Trophoblast cell (in vitro differentiated cells and primary cell): ENCODE data around the gene DMRTC2.

Experiments
- DNase-seq, 2 donors: peaks; one replicate each; pipeline ENCODE4 v3.0.0-alpha.2; 2016
- H2AFZ ChIP-seq: 2 replicates; pipeline ENCODE4 v1.6.1; 2013; ENCODE audit warnings: low read length, moderate library complexity, mild to moderate bottlenecking; ENCODE audit not compliant: insufficient read depth, poor library complexity
- H2AK5ac ChIP-seq: 2 replicates; pipeline ENCODE4 v1.6.1; 2013; ENCODE audit warnings: mild to moderate bottlenecking, low read length
- H2BK120ac ChIP-seq: 2 replicates; pipeline ENCODE4 v1.6.1; 2013; ENCODE audit warnings: low read length, mild to moderate bottlenecking, moderate library complexity; ENCODE audit not compliant: insufficient read depth, poor library complexity
- H2BK12ac ChIP-seq: 2 replicates; pipeline ENCODE4 v1.6.1; 2013; ENCODE audit warnings: mild to moderate bottlenecking, low read length, moderate library complexity
- H2BK5ac ChIP-seq: 2 replicates; pipeline ENCODE4 v1.6.1; 2013; ENCODE audit warnings: low read length, low read depth, moderate library complexity, mild to moderate bottlenecking; ENCODE audit not compliant: poor library complexity
- H3K14ac ChIP-seq: 2 replicates; pipeline ENCODE4 v1.6.1; 2013; ENCODE audit warnings: mild to moderate bottlenecking, low read length
- H3K18ac ChIP-seq: 2 replicates; pipeline ENCODE4 v1.6.1; 2013; ENCODE audit warnings: mild to moderate bottlenecking, low read length
- H3K23ac ChIP-seq: 2 replicates; pipeline ENCODE4 v1.6.1; 2013; ENCODE audit warnings: low read length
- H3K27ac ChIP-seq: 2 replicates; pipeline ENCODE4 v1.5.1; 2013; ENCODE audit warnings: low read depth, mild to moderate bottlenecking, inconsistent platforms, low read length, moderate library complexity
- H3K27me3 ChIP-seq: 2 replicates; pipeline ENCODE4 v1.6.1; 2013; ENCODE audit warnings: inconsistent platforms, mild to moderate bottlenecking, low read length, moderate library complexity; ENCODE audit not compliant: insufficient read depth
- H3K36me3 ChIP-seq, 2 experiments: 1 replicate in 1 of 2; 2 replicates in 1 of 2; pipeline ENCODE4 v1.6.1; 2013; ENCODE audit warnings: low read length in 2 of 2, mild to moderate bottlenecking in 2 of 2, moderate library complexity in 1 of 2; ENCODE audit not compliant: insufficient read depth in 2 of 2, control insufficient read depth in 1 of 2
- H3K4ac ChIP-seq: 2 replicates; pipeline ENCODE4 v1.6.1; 2013; ENCODE audit warnings: low read depth, mild to moderate bottlenecking, low read length, moderate library complexity
- H3K4me1 ChIP-seq, 2 experiments: 1 replicate in 1 of 2; 2 replicates in 1 of 2; pipeline ENCODE4 v1.6.1; 2013; ENCODE audit warnings: low read length in 2 of 2, mild to moderate bottlenecking in 2 of 2, moderate library complexity in 1 of 2; ENCODE audit not compliant: insufficient read depth in 2 of 2, control insufficient read depth in 1 of 2
- H3K4me2 ChIP-seq: 2 replicates; pipeline ENCODE4 v1.6.1; 2013; ENCODE audit warnings: inconsistent platforms, mild to moderate bottlenecking, low read length, moderate library complexity
- H3K4me3 ChIP-seq: 2 replicates; pipeline ENCODE4 v1.5.1; 2013; ENCODE audit warnings: mild to moderate bottlenecking, low read depth, low read length, inconsistent platforms
- H3K79me1 ChIP-seq: one replicate; pipeline ENCODE4 v1.6.1; 2013; ENCODE audit warnings: low read length
- H3K79me2 ChIP-seq: 2 replicates; pipeline ENCODE4 v1.6.1; 2013; ENCODE audit warnings: low read length, mild to moderate bottlenecking; ENCODE audit not compliant: control insufficient read depth, insufficient read depth, poor library complexity
- H3K9ac ChIP-seq: 2 replicates; pipeline ENCODE4 v1.6.1; 2013; ENCODE audit warnings: mild to moderate bottlenecking, low read length
- H3K9me3 ChIP-seq: 2 replicates; pipeline ENCODE4 v1.6.1; 2013; ENCODE audit warnings: low read depth, mild to moderate bottlenecking, control low read depth, inconsistent platforms, low read length; ENCODE audit not compliant: insufficient read depth
- H4K12ac ChIP-seq: 2 replicates; pipeline ENCODE4 v1.6.1; 2013; ENCODE audit warnings: low read depth, mild to moderate bottlenecking, low read length, moderate library complexity
- H4K8ac ChIP-seq: 2 replicates; pipeline ENCODE4 v1.6.1; 2013; ENCODE audit warnings: low read depth, mild to moderate bottlenecking, low read length, moderate library complexity
- H4K91ac ChIP-seq: one replicate; pipeline ENCODE4 v1.6.1; 2013; ENCODE audit warnings: low read depth, mild to moderate bottlenecking, low read length, moderate library complexity
- WGBS: extraction: QIAGEN DNeasy Blood & Tissue Kit; methylation state at CpG from one replicate; pipeline ENCODE4 v1.1.7; 2013; ENCODE audit warnings: missing lambda C conversion rate; ENCODE audit not compliant: insufficient read length, insufficient coverage; ENCODE audit errors: extremely low coverage; 5-methylcytosine and 5-hydroxymethylcytosine counted together

Gene DMRTC2

GRCh38 chr19:41870401-41870873, 25.6 kb downstream of the DMRTC2 start:
- Histone ChIP-seq H3K4me1 (no peaks in the 10 kb centered on the region), H4K8ac (no peak overlapping the region), H3K9me3 (no peaks in the 10 kb centered on the region), H2AK5ac (no peak overlapping the region), H2AFZ (no peak overlapping the region), H3K23ac (no peak overlapping the region), H3K27me3 (no peaks in the 10 kb centered on the region), H3K4ac (no peak overlapping the region), H3K27ac (no peak overlapping the region), H3K9ac (no peak overlapping the region), H2BK5ac (no peak overlapping the region), H3K14ac (no peak overlapping the region), H3K18ac (no peak overlapping the region), H3K79me2 (no peaks in the 10 kb centered on the region), H3K79me1 (no peaks in the 10 kb centered on the region), H4K91ac (no peak overlapping the region), H3K4me2 (no peak overlapping the region), H3K36me3 (peaks cover 59 to 64% of the 10 kb centered on the region in 2 experiments), H3K4me3 (no peak overlapping the region), H4K12ac (no peak overlapping the region), H2BK12ac (no peak overlapping the region), H2BK120ac (no peak overlapping the region)
- DNase-seq, result no peak
- no CpG with 5 or more reads among the region's 3 CpGs for WGBS

- H3K36me3 ChIP-seq, result peaks cover 51 to 55% of the 10 kb centered on the region in 2 experiments
Observed at GRCh38 chr19:41871573-41872383, 26.9 kb downstream of the DMRTC2 start.

DNA sequence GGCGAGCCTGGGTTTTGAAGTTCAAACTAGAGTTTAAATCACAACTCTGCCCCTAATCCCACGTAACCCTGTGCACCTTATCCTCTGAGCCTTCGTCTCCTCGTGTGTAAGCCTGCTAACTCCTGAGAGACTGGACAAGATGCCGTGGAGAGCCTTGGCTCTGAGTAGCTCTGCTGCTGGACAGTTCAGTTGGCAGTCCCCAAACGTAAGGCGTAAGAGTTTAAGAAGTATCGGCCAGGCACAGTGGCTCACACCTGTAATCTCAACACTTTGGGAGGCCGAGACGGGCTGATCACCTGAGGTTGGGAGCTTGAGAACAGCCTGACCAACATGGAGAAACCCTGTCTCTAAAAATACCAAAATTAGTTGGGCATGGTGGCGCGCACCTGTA, 27.5 kb downstream of the DMRTC2 start:
- DNase-seq, result no peak
- Histone ChIP-seq H2BK120ac (no peak overlapping the region), H3K14ac (no peak overlapping the region), H3K27me3 (no peaks in the 10 kb centered on the region), H3K9ac (no peak overlapping the region), H2BK5ac (no peak overlapping the region), H3K79me2 (no peaks in the 10 kb centered on the region), H3K23ac (no peak overlapping the region), H3K4me1 (no peaks in the 10 kb centered on the region), H3K4me3 (no peak overlapping the region), H3K36me3 (peaks cover 46 to 49% of the 10 kb centered on the region in 2 experiments), H4K91ac (no peak overlapping the region), H2AFZ (no peak overlapping the region), H3K27ac (no peak overlapping the region), H4K12ac (no peak overlapping the region), H3K79me1 (no peaks in the 10 kb centered on the region), H3K18ac (no peak overlapping the region), H3K4ac (no peak overlapping the region), H3K4me2 (no peak overlapping the region), H2BK12ac (no peak overlapping the region), H3K9me3 (no peaks in the 10 kb centered on the region), H4K8ac (no peak overlapping the region), H2AK5ac (no peak overlapping the region)
- no CpG with 5 or more reads among the region's 12 CpGs for WGBS

More at GRCh38 chr19:41871573-41872383, 26.9 kb downstream of the DMRTC2 start:
- H3K79me1 ChIP-seq, result no peaks in the 10 kb centered on the region
- no peak overlapping the region for H2AFZ ChIP-seq
- no peak overlapping the region for H2BK5ac ChIP-seq
- no peak for DNase-seq
- H3K4ac ChIP-seq, result no peak overlapping the region
- no peaks in the 10 kb centered on the region for H3K27me3 ChIP-seq
- H3K9me3 ChIP-seq, result no peaks in the 10 kb centered on the region
- no peak overlapping the region for H3K18ac ChIP-seq
- no peak overlapping the region for H4K8ac ChIP-seq
- H3K23ac ChIP-seq, result no peak overlapping the region
- no peaks in the 10 kb centered on the region for H3K79me2 ChIP-seq
- H3K4me2 ChIP-seq, result no peak overlapping the region
- no peak overlapping the region for H3K9ac ChIP-seq
- no peak overlapping the region for H2BK12ac ChIP-seq
- WGBS, result no CpG with 5 or more reads among the region's 16 CpGs
- no peak overlapping the region for H2BK120ac ChIP-seq
- H4K91ac ChIP-seq, result no peak overlapping the region
- no peak overlapping the region for H3K27ac ChIP-seq
- H2AK5ac ChIP-seq, result no peak overlapping the region
- H3K4me1 ChIP-seq, result no peaks in the 10 kb centered on the region
- H3K4me3 ChIP-seq, result no peak overlapping the region
- H4K12ac ChIP-seq, result no peak overlapping the region
- H3K14ac ChIP-seq, result no peak overlapping the region

DNA sequence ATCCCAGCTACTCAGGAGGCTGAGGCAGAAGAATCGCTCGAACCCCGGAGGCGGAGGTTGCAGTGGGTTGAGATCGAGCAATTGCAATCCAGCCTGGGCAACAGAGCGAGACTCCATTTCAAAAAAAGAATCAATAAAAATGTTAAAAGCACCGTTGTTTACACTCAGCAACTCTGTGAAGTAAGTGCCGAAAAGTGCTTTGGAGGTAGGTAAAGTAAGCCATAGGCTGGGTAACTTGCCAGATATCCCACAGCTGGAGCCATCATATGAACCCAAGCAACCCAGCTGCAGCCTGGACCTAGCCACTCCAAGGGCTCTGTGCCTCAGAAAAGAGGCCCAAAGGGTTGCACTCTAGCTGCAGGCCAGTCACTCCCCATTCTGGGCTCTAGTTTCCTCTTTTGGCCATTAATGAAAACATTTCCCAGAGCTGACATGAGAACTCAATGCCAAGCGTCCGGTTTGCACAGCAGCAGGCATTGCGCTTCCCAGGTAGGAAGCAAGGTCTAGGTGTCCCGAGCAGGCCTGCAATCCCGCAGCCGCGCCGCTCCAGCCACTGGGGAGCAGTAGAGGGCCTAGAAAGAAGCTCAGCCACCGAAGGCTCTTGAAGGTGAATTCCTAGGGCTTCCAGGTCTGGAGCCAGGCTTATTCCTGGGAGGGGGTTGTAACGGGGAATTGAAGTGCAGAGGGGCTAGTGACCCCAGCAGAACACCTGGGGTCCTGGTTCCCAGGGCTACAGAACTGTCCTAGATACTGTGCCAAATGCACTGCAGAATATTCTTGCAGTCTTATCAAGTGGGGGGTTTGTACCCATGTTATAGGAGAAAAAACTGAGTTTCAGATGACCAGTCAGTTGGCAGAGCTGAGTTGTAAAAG, 28.2 kb downstream of the DMRTC2 start:
- H3K4me2 ChIP-seq, result no peak overlapping the region
- no peaks in the 10 kb centered on the region for H3K4me1 ChIP-seq
- no peak overlapping the region for H4K8ac ChIP-seq
- no peak overlapping the region for H2AFZ ChIP-seq
- no peak overlapping the region for H2BK12ac ChIP-seq
- H4K91ac ChIP-seq, result no peak overlapping the region
- H3K36me3 ChIP-seq, result peaks cover 41 to 42% of the 10 kb centered on the region in 2 experiments
- no peak overlapping the region for H4K12ac ChIP-seq
- H3K27ac ChIP-seq, result no peak overlapping the region
- H3K79me1 ChIP-seq, result no peaks in the 10 kb centered on the region
- H3K18ac ChIP-seq, result no peak overlapping the region
- no peaks in the 10 kb centered on the region for H3K27me3 ChIP-seq
- H3K23ac ChIP-seq, result no peak overlapping the region
- no peak overlapping the region for H2BK120ac ChIP-seq
- H3K79me2 ChIP-seq, result no peaks in the 10 kb centered on the region
- no peaks in the 10 kb centered on the region for H3K9me3 ChIP-seq
- H2BK5ac ChIP-seq, result no peak overlapping the region
- DNase-seq, result peak; percentile 82
- no peak overlapping the region for H3K4me3 ChIP-seq
- no peak overlapping the region for H2AK5ac ChIP-seq
- no peak overlapping the region for H3K9ac ChIP-seq
- WGBS, result no CpG with 5 or more reads among the region's 18 CpGs
- no peak overlapping the region for H3K4ac ChIP-seq
- H3K14ac ChIP-seq, result no peak overlapping the region
